IPS-18c (cell line): ENCODE measurements around the gene NXF2B.
"Not testable (repeated sequence)": the region's sequence is repeated elsewhere in the genome, so short reads cannot be mapped to it uniquely, and the experiment has no call there.

ENCODE experiments used
- H3K4me3 ChIP-seq: 2 replicates; pipeline ENCODE4 v1.7.0; 2013; ENCODE audit warnings: low read depth, mild to moderate bottlenecking, low read length, moderate library complexity; ENCODE audit not compliant: insufficient read depth
- H3K9me3 ChIP-seq: one replicate; pipeline ENCODE4 v1.6.1; 2013; ENCODE audit warnings: mild to moderate bottlenecking, low read length, moderate library complexity; ENCODE audit not compliant: control insufficient read depth, insufficient read depth

NXF2B gene

GRCh38 chrX:102439908-102440307 lies at the start of gene NXF2B:
Gene NXF2B (minus strand): TSS chrX:102440008. CDS start chrX:102380036, 59,972 bp downstream.
- not testable (repeated sequence) for H3K9me3 ChIP-seq, H3K4me3 ChIP-seq

- not testable (repeated sequence) for H3K4me3 ChIP-seq, H3K9me3 ChIP-seq
Measured at GRCh38 chrX:102478765-102479164, 39.0 kb upstream of the NXF2B start.

GRCh38 chrX:102471762-102472220 lies 32.0 kb upstream of the NXF2B start, which contains the start of gene TCP11X2:
Gene TCP11X2 (minus strand): TSS chrX:102471812.
- H3K9me3 ChIP-seq, result not testable (repeated sequence)

GRCh38 chrX:102470215-102470614 lies 30.4 kb upstream of the NXF2B start:
- not testable (repeated sequence) for H3K9me3 ChIP-seq

More at GRCh38 chrX:102471762-102472220, 32.0 kb upstream of the NXF2B start, which contains the start of gene TCP11X2:
- H3K4me3 ChIP-seq, result not testable (repeated sequence)

GRCh38 chrX:102458615-102459014 lies 18.8 kb upstream of the NXF2B start:
- H3K4me3 ChIP-seq, H3K9me3 ChIP-seq: not testable (repeated sequence)

More at GRCh38 chrX:102470215-102470614, 30.4 kb upstream of the NXF2B start:
- not testable (repeated sequence) for H3K4me3 ChIP-seq

GRCh38 chrX:102414493-102414892 lies 25.3 kb downstream of the NXF2B start:
- not testable (repeated sequence) for H3K4me3 ChIP-seq

GRCh38 chrX:102345916-102346315 lies 93.9 kb downstream of the NXF2B start:
- no peaks in the 10 kb centered on the region for H3K9me3 ChIP-seq
- H3K4me3 ChIP-seq, result no peak overlapping the region

More at GRCh38 chrX:102414493-102414892, 25.3 kb downstream of the NXF2B start:
- H3K9me3 ChIP-seq, result not testable (repeated sequence)

GRCh38 chrX:102341867-102342266 lies 97.9 kb downstream of the NXF2B start:
- no peak overlapping the region for H3K4me3 ChIP-seq
- H3K9me3 ChIP-seq, result no peaks in the 10 kb centered on the region

- no peak overlapping the region for H3K4me3 ChIP-seq
- H3K9me3 ChIP-seq, result no peaks in the 10 kb centered on the region
Measured at GRCh38 chrX:102339312-102340298, 100.2 kb downstream of the NXF2B start.

GRCh38 chrX:102338162-102338561 lies 101.6 kb downstream of the NXF2B start:
- Histone ChIP-seq H3K4me3 (no peak overlapping the region), H3K9me3 (no peaks in the 10 kb centered on the region)
